ENCODE data around the gene NRIP3.

NRIP3 gene
- long read RNA-seq = 0 reads

DNA sequence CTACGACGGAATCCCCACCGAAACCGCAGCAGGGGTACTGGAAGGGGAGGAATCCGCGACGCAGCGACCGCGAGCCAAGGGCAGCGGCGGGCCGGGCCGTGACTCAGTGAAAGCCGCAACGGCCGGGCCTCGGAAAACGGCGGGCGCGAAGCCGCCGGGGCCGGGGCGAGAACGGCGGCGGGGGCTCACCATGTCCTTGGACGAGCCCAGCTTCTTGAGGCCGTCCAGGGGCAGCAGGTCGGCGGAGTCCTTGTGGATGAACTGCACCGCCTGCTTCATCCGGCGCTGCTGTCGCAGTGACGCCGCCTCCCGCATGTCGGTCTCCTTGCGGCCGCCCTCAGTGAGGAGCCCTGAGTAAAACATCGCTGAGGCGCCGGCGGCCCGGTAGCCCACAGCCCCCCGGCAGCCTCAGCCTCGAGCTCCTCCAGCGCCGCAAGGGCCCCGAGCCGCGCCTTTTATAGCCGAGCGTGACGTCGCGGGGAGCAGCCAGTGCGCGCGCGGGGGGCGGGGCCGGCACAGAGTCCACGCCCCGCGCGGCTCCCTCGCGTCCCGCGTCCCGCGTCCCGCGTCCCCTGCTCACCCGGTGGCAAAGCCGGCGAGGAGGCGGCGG is at the start of gene NRIP3:
Gene NRIP3 (minus strand): TSS at position 429 of the 610 bp plus-strand sequence. CDS start 66 bp downstream, at position 363.
- TF ChIP-seq SPI1 (IDR thresholded peaks at IDR 0.05; ENCODE audit: borderline replicate concordance, low read depth) (no peak), CTCF (IDR thresholded peaks at IDR 0.05; ENCODE audit: insufficient read depth, low read length) (no peak), POLR2AphosphoS5 (IDR thresholded peaks at IDR 0.05; ENCODE audit: low read depth) (peak; percentile 51; the same call in 1 of the 2 replicates)
- TF ChIP-seq, protein P1, sequence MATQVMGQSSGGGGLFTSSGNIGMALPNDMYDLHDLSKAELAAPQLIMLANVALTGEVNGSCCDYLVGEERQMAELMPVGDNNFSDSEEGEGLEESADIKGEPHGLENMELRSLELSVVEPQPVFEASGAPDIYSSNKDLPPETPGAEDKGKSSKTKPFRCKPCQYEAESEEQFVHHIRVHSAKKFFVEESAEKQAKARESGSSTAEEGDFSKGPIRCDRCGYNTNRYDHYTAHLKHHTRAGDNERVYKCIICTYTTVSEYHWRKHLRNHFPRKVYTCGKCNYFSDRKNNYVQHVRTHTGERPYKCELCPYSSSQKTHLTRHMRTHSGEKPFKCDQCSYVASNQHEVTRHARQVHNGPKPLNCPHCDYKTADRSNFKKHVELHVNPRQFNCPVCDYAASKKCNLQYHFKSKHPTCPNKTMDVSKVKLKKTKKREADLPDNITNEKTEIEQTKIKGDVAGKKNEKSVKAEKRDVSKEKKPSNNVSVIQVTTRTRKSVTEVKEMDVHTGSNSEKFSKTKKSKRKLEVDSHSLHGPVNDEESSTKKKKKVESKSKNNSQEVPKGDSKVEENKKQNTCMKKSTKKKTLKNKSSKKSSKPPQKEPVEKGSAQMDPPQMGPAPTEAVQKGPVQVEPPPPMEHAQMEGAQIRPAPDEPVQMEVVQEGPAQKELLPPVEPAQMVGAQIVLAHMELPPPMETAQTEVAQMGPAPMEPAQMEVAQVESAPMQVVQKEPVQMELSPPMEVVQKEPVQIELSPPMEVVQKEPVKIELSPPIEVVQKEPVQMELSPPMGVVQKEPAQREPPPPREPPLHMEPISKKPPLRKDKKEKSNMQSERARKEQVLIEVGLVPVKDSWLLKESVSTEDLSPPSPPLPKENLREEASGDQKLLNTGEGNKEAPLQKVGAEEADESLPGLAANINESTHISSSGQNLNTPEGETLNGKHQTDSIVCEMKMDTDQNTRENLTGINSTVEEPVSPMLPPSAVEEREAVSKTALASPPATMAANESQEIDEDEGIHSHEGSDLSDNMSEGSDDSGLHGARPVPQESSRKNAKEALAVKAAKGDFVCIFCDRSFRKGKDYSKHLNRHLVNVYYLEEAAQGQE (IDR thresholded peaks at IDR 0.05; ENCODE audit: insufficient replicate concordance, low read depth) = no peak

DNA sequence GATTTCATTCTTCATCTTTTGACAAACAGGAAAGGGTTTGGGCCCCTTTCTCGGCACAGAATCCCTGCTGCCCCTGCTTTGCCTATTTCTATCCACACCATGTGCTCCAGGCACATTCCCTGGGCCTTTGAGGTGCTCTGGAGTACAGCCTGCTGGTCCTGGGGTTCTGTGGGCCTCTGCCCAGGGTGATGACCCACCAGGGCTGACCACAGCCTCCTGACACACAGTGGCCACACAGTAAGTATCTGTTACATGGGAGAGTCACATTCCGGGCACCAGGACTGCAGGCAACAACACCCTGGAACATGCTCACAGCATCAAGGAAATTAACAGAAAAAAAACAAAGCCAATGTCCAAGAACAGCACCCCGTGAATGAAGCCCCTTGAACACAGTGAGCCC is 48.5 kb upstream of the NRIP3 start:
- no peak for DNase-seq (ENCODE audit: low read depth in 1 of 2, low spot score in 1 of 2)
- no peak overlapping the region for H3K27ac ChIP-seq (replicated peaks)
- H3K4me3 ChIP-seq (replicated peaks; ENCODE audit: insufficient read depth, low read length) = no peak overlapping the region
- TF ChIP-seq POLR2AphosphoS5 (IDR thresholded peaks at IDR 0.05; ENCODE audit: low read depth) (no peak), SPI1 (IDR thresholded peaks at IDR 0.05; ENCODE audit: borderline replicate concordance, low read depth) (no peak), CTCF (IDR thresholded peaks at IDR 0.05; ENCODE audit: insufficient read depth, low read length) (no peak), GABPA (IDR thresholded peaks at IDR 0.05; ENCODE audit: low read depth) (no peak)
- TF ChIP-seq, protein P1 (IDR thresholded peaks at IDR 0.05; ENCODE audit: insufficient replicate concordance, low read depth) = no peak
- peaks cover 2% of the 10 kb centered on the region for H3K27me3 ChIP-seq (ENCODE audit: insufficient read depth, poor library complexity, severe bottlenecking)

More for the DNA sequence above, at the start of gene NRIP3:
- no peak within 1 kb of the TSS for H3K27ac ChIP-seq (replicated peaks)
- peaks cover 7% of the 10 kb centered on the region for H3K27me3 ChIP-seq (ENCODE audit: insufficient read depth, poor library complexity, severe bottlenecking)
- peak within 1 kb of the TSS; percentile 32 for H3K4me3 ChIP-seq (replicated peaks; ENCODE audit: insufficient read depth, low read length)
- DNase-seq (ENCODE audit: low read depth in 1 of 2, low spot score in 1 of 2) = peak; percentile 44 to 56

DNA sequence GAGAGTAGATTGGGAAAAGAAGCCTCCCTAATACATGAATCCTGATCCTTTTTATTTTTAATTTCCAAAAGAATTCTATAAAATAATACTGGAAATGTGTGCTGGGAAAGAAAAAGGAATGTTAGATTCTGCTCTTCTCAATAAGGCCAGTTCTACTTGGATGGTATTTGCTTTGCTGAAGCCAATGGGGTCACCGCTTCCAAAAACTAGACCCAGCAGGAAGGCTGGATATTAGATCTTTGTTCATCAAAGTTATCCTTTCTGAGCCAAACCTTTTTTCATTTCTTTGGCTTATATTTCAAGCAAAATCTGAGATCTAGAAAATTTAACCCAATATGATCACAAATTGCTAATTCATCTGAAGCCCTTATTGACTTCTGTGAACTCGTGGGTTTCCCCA is 46.2 kb upstream of the NRIP3 start:
- DNase-seq (ENCODE audit: low read depth in 1 of 2, low spot score in 1 of 2) = no peak

More for the DNA sequence above, 46.2 kb upstream of the NRIP3 start:
- H3K27ac ChIP-seq (replicated peaks) = no peak overlapping the region
- peaks cover 2% of the 10 kb centered on the region for H3K27me3 ChIP-seq (ENCODE audit: insufficient read depth, poor library complexity, severe bottlenecking)
- H3K4me3 ChIP-seq (replicated peaks; ENCODE audit: insufficient read depth, low read length) = no peak overlapping the region
- TF ChIP-seq GABPA (IDR thresholded peaks at IDR 0.05; ENCODE audit: low read depth) (no peak), CTCF (IDR thresholded peaks at IDR 0.05; ENCODE audit: insufficient read depth, low read length) (no peak), POLR2AphosphoS5 (IDR thresholded peaks at IDR 0.05; ENCODE audit: low read depth) (no peak), SPI1 (IDR thresholded peaks at IDR 0.05; ENCODE audit: borderline replicate concordance, low read depth) (no peak)
- TF ChIP-seq, protein P1 (IDR thresholded peaks at IDR 0.05; ENCODE audit: insufficient replicate concordance, low read depth) = no peak
